Body of pancreas (tissue), 4 donors: ENCODE measurements around the gene SRGAP1. TPM values are rescaled to one million over a fixed set of nuclear protein-coding genes. Genes with fewer than 3 reads are reported as not detected.
A peak's percentile ranks its signal among the peaks of the same experiment; 100 is the strongest.

Experiments
- ATAC-seq: fragments of 150-250 bp; one replicate; pipeline ENCODE4 v1.9.1; 2016
- DNase-seq, 4 donors: peaks; one replicate each; pipeline ENCODE4 v3.0.0-alpha.2; 2019
- H3K27ac ChIP-seq, 4 donors: fragments of 200-600 bp; sonication (generic); 1 replicate in 3 of 4; 2 replicates in 1 of 4; pipeline versions ENCODE4 v1.5.1 to v1.6.1; 2016 to 2019; ENCODE audit warnings: mild to moderate bottlenecking in 1 of 4, mixed read lengths in 1 of 4, moderate library complexity in 1 of 4
- H3K27me3 ChIP-seq, 2 donors: fragments of 200-600 bp; sonication (generic); one replicate each; pipeline ENCODE4 v1.6.0; 2016; ENCODE audit warnings: mild to moderate bottlenecking in 1 of 2
- H3K36me3 ChIP-seq, 2 donors: fragments of 200-600 bp; sonication (generic); replicated peaks in 1 of 2; 2 replicates each; pipeline ENCODE4 v1.5.1; 2016; ENCODE audit warnings: low read depth in 2 of 2; ENCODE audit not compliant: insufficient read depth in 1 of 2
- H3K4me1 ChIP-seq: fragments of 200-600 bp; sonication (generic); one replicate; pipeline ENCODE4 v1.6.0; 2016
- H3K4me3 ChIP-seq, 2 donors: fragments of 200-600 bp; sonication (generic); 1 replicate in 1 of 2; 2 replicates in 1 of 2; pipeline ENCODE4 v1.5.1; 2016 to 2019
- H3K9me3 ChIP-seq, 3 donors: fragments of 200-600 bp; sonication (generic); 1 replicate in 2 of 3; 2 replicates in 1 of 3; pipeline ENCODE4 v1.5.1; 2016
- POLR2A ChIP-seq, 3 donors: fragments of 450-650 bp; IDR thresholded peaks; one replicate each; pipeline ENCODE4 v1.6.1; 2016; ENCODE audit warnings: antibody characterized with exemption in 3 of 3, mild to moderate bottlenecking in 2 of 3
- WGBS, 2 donors: methylation state at CpG; one replicate each; pipeline ENCODE4 v1.1.5; 2017; 5-methylcytosine and 5-hydroxymethylcytosine counted together
- intact Hi-C: fragments of 100-400 bp; cut with DNase I; formaldehyde crosslinking; loops from one replicate; pipeline ENCODE4 v1.15.1; 2023
- total RNA-seq, 2 donors: library from RNA; depleted of rRNA; stranded (reverse); fragments of >200 nt; gene quantifications; one replicate each; pipeline ENCODE4 v1.1.0, GENCODE V29; 2016
- TF ChIP-seq, protein P1 (sequence below), 7 experiments: fragments of 450-650 bp in 4 of 7; fragments of 200-600 bp in 3 of 7; sonication (generic) in 3 of 7; IDR thresholded peaks; one replicate each; pipeline ENCODE4 v1.5.1; 2016 to 2019; ENCODE audit warnings: antibody characterized with exemption in 7 of 7

Gene SRGAP1
- total RNA-seq, 2 donors from 2014 or later = 8.8 to 14.8 TPM

DNA sequence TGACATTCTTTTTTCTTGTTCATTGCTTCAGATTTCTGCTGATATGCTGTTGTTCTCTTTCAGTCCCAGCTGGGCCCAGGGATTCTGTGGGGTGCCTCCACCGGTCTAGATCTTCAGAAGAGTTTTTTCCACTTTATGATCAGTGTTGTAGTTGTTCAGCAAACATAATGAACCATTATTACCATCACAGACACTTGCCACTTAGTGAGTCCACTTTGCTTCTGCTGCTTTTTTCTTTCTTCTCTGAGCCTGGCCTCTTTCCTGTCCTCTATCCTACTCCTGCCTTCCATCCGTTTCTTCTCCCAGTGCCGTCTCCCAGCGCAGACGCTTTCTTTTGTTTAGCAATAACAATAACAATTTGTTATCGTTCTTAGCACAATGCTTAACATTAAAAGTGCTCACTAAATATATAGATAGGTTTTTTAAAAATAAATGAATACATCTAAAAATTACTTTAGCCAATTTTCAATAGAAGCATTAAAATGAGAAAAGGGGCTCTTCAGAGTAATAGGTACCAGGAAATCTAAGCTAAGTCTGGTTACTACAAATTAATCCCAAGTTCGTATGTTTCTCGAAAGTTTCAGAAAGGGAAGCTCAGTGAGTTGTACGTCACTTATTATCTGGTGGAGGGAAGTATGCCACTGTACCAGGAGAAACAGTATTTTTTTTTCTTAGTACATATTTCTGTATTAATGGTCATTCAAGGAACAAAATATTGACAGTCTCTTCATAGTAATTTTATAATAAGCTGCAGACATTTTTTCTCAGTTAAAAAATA lies 98.2 kb downstream of the SRGAP1 start:
- Histone ChIP-seq H3K27me3 (no peaks in the 10 kb centered on the region), H3K4me1 (peaks cover 7% of the 10 kb centered on the region), H3K36me3 (no peaks in the 10 kb centered on the region), H3K4me3 (no peak overlapping the region), H3K27ac (peak overlapping the region in 1 of 4 donors; percentile 35), H3K9me3 (no peaks in the 10 kb centered on the region)
- ATAC-seq (no peak), DNase-seq (no peak)
- TF ChIP-seq, protein P1, sequence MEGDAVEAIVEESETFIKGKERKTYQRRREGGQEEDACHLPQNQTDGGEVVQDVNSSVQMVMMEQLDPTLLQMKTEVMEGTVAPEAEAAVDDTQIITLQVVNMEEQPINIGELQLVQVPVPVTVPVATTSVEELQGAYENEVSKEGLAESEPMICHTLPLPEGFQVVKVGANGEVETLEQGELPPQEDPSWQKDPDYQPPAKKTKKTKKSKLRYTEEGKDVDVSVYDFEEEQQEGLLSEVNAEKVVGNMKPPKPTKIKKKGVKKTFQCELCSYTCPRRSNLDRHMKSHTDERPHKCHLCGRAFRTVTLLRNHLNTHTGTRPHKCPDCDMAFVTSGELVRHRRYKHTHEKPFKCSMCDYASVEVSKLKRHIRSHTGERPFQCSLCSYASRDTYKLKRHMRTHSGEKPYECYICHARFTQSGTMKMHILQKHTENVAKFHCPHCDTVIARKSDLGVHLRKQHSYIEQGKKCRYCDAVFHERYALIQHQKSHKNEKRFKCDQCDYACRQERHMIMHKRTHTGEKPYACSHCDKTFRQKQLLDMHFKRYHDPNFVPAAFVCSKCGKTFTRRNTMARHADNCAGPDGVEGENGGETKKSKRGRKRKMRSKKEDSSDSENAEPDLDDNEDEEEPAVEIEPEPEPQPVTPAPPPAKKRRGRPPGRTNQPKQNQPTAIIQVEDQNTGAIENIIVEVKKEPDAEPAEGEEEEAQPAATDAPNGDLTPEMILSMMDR (IDR thresholded peaks at IDR 0.05) = no peak
- no peak for TF ChIP-seq POLR2A (IDR thresholded peaks at IDR 0.05)
- 87 to 93% methylated on average over 9 of the region's 9 CpGs for WGBS, 2 donors
- intact Hi-C loops = no loop called here

DNA sequence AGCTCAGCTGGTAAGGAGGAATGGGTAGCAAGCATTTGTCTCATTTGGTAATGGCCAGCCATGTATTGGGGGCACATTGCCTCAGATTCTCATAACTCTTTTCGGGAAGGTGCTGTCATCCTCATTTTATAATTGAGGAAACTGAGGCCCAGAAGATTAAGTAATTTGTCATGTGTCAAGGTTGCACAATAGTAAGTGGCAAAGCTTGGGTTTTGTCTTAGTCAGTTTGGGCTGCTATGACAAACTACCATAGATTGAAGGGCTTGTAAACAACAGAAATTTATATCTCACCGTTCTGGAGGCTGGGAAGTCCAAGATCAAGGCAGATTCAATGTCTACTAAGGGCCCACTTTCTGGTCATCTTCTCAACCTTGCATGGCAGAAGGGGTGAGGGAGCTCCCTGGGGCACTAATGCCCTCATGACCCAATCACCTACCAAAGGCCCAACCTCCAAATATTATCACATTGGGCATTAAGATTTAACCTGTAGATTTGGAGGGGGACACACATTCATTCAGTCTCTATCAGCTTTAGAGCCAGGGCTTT lies 99.6 kb downstream of the SRGAP1 start:
- ATAC-seq (no peak), DNase-seq (no peak)
- intact Hi-C loops = no loop called here
- H3K27me3 ChIP-seq = no peaks in the 10 kb centered on the region
- H3K27ac ChIP-seq = no peak overlapping the region
- no peak overlapping the region for H3K4me3 ChIP-seq
- peaks cover 7% of the 10 kb centered on the region for H3K4me1 ChIP-seq
- TF ChIP-seq POLR2A (IDR thresholded peaks at IDR 0.05) = no peak
- TF ChIP-seq, protein P1 (IDR thresholded peaks at IDR 0.05) = no peak
- H3K9me3 ChIP-seq = no peaks in the 10 kb centered on the region
- no peaks in the 10 kb centered on the region for H3K36me3 ChIP-seq
- 56 to 100% methylated on average over 2 of the region's 2 CpGs for WGBS, 2 donors

DNA sequence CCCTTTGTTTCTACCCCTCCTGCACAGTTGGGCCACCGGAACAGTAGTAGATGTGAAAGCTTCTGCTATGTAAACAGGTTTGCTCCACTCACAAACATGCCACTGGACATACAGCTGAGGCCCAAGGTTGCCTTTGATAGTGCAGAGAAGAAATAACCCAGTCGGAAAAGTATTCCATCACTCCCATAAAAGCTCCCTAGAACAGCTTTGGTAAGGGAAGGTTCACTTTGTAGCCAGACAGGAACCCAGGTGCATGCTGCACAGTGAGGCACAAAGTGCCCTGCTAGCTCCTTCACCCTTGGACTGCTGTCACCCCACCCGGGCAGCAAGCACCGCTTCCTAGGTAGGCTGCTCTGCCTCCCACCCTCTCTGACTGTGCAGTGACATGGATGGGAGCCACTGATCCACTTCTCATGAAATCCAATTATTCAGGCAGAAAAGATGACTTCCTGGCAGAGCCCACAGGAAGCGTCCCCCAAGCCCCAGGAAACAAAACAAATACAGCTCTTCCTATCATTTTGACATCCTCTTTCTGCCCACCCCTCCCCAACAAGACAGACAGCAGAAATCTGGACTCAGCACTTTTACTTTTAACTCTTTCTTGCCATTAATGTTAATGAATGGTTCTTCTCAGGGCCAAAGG lies 100.2 kb downstream of the SRGAP1 start:
- Histone ChIP-seq H3K27me3 (no peaks in the 10 kb centered on the region), H3K4me1 (peaks cover 11% of the 10 kb centered on the region), H3K36me3 (no peaks in the 10 kb centered on the region), H3K9me3 (no peaks in the 10 kb centered on the region), H3K4me3 (no peak overlapping the region), H3K27ac (peak overlapping the region in 1 of 4 donors; percentile 6)
- WGBS, 2 donors = 61 to 67% methylated on average over 4 to 5 of the region's 5 CpGs
- intact Hi-C loops = no loop called here
- ATAC-seq = no peak
- DNase-seq = no peak
- TF ChIP-seq, protein P1 (IDR thresholded peaks at IDR 0.05) = no peak
- no peak for TF ChIP-seq POLR2A (IDR thresholded peaks at IDR 0.05)

DNA sequence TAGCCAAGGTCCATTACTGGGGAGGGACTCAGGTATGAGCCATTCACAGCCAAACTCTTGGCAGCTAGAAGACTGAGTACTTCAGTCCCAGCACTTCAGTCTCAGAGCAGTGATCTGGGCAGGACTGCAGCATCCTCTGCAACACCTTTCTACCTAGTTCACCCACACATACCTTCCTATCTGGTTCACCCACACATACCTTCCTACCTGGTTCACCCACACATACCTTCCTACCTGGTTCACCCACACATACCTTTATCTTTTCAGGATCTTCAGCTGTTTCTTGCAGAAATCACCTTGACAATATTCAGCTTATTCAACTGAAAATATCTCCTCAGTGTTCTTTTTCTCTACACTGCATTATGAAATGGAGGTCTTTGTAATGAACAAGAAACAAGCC lies 101.3 kb downstream of the SRGAP1 start:
- ATAC-seq (no peak), DNase-seq (no peak)
- Histone ChIP-seq H3K27ac (no peak overlapping the region), H3K4me3 (no peak overlapping the region), H3K4me1 (peaks cover 22% of the 10 kb centered on the region), H3K36me3 (no peaks in the 10 kb centered on the region), H3K27me3 (no peaks in the 10 kb centered on the region), H3K9me3 (no peaks in the 10 kb centered on the region)
- TF ChIP-seq, protein P1 (IDR thresholded peaks at IDR 0.05) = no peak
- TF ChIP-seq POLR2A (IDR thresholded peaks at IDR 0.05) = no peak
- intact Hi-C loops = no loop called here
